Esophagus muscularis mucosa (tissue), 4 donors: ENCODE measurements around the gene UQCRC1. TPM values are rescaled to one million over a fixed set of nuclear protein-coding genes. Genes with fewer than 3 reads are reported as not detected.

Experiments used
- DNase-seq: peaks from one replicate; pipeline ENCODE4 v3.0.0-alpha.2; 2017; ENCODE audit errors: extremely low spot score
- H3K27ac ChIP-seq, 4 donors: fragments of 200-600 bp; sonication (generic); replicated peaks in 1 of 4; 1 replicate in 3 of 4; 2 replicates in 1 of 4; pipeline ENCODE4 v1.5.1; 2016 to 2019; ENCODE audit warnings: mild to moderate bottlenecking in 1 of 4
- H3K27me3 ChIP-seq, 4 donors: fragments of 200-600 bp; sonication (generic); one replicate each; pipeline versions ENCODE4 v1.5.1 to v1.6.0; 2016 to 2019
- H3K36me3 ChIP-seq, 4 donors: fragments of 200-600 bp; sonication (generic); one replicate each; pipeline ENCODE4 v1.5.1; 2016 to 2019
- H3K4me1 ChIP-seq, 4 donors: fragments of 200-600 bp; sonication (generic); one replicate each; pipeline ENCODE4 v1.5.1; 2016 to 2019
- H3K4me3 ChIP-seq, 4 donors: fragments of 200-600 bp; sonication (generic); 1 replicate in 2 of 4; 2 replicates in 2 of 4; pipeline ENCODE4 v1.5.1; 2016 to 2019; ENCODE audit warnings: mild to moderate bottlenecking in 4 of 4, moderate library complexity in 1 of 4
- H3K9me3 ChIP-seq, 4 donors: fragments of 200-600 bp; sonication (generic); 1 replicate in 3 of 4; 2 replicates in 1 of 4; pipeline ENCODE4 v1.5.1; 2016 to 2019
- CTCF ChIP-seq, 3 experiments: fragments of 200-600 bp in 2 of 3; fragments of 450-650 bp in 1 of 3; sonication (generic) in 2 of 3; IDR thresholded peaks; one replicate each; pipeline ENCODE4 v1.5.1; 2017 to 2019; ENCODE audit warnings: antibody characterized with exemption in 3 of 3, mild to moderate bottlenecking in 2 of 3, moderate library complexity in 1 of 3
- EP300 ChIP-seq: sonication (generic); formaldehyde crosslinking; IDR thresholded peaks from one replicate; pipeline ENCODE4 v1.6.1; 2017; ENCODE audit warnings: antibody characterized with exemption
- POLR2A ChIP-seq: fragments of 450-650 bp; IDR thresholded peaks from one replicate; pipeline ENCODE4 v1.6.1; 2017; ENCODE audit warnings: antibody characterized with exemption, moderate library complexity, mild to moderate bottlenecking, low read depth
- POLR2AphosphoS5 ChIP-seq, 2 donors: sonication (generic); formaldehyde crosslinking; IDR thresholded peaks; one replicate each; pipeline ENCODE4 v1.6.1; 2017; ENCODE audit warnings: antibody characterized with exemption in 2 of 2
- whole genome bisulfite sequencing: methylation state at CpG from one replicate; pipeline ENCODE4 v1.1.5; 2018; 5-methylcytosine and 5-hydroxymethylcytosine counted together
- intact Hi-C: fragments of 100-400 bp; cut with DNase I; formaldehyde crosslinking; loops from one replicate; pipeline ENCODE4 v1.15.1; 2023
- total RNA-seq, 4 donors: library from RNA; depleted of rRNA; stranded (reverse); fragments of >200 nt; gene quantifications; one replicate each; pipeline versions ENCODE4 v1.1.0 to v1.2.1, GENCODE V29; 2016

Gene UQCRC1
- total RNA-seq, 4 donors from 2014 or later, result 265 to 340 (median 295) TPM

- no peak for DNase-seq
- Histone ChIP-seq H3K36me3 (no peaks in the 10 kb centered on the region), H3K4me1 (peaks cover 22 to 38% (median 30%) of the 10 kb centered on the region in 4 donors), H3K4me3 (no peak overlapping the region), H3K27me3 (no peaks in the 10 kb centered on the region), H3K27ac (peak overlapping the region in 2 of 4 donors; percentile 46 to 52), H3K9me3 (no peaks in the 10 kb centered on the region)
- intact Hi-C loops, result no loop called here
- TF ChIP-seq POLR2AphosphoS5 (IDR thresholded peaks at IDR 0.05) (peak in 1 of 2 donors; percentile 6), EP300 (no peak)
- 50% methylated on average over 3 of the region's 10 CpGs for WGBS
Measured at GRCh38 chr3:48564022-48564421, 45.4 kb downstream of the UQCRC1 start.

GRCh38 chr3:48563382-48563918 is 46.0 kb downstream of the UQCRC1 start, which contains the start of gene UCN2:
Gene UCN2, minus strand, starts transcription at chr3:48563781. Its CDS starts 657 bp downstream, at chr3:48563124.
- WGBS, result 77% methylated on average over 4 of the region's 6 CpGs
- intact Hi-C loops, result no loop called here
- H3K4me1 ChIP-seq, result peaks cover 23 to 44% (median 35%) of the 10 kb centered on the region in 4 donors
- TF ChIP-seq CTCF (IDR thresholded peaks at IDR 0.05) (no peak), POLR2AphosphoS5 (IDR thresholded peaks at IDR 0.05) (no peak), POLR2A (no peak), EP300 (no peak)
- DNase-seq, result no peak
- H3K27ac ChIP-seq, result peak within 1 kb of the TSS in 2 of 4 donors; percentile 46 to 52
- H3K9me3 ChIP-seq, result no peaks in the 10 kb centered on the region
- no peaks in the 10 kb centered on the region for H3K27me3 ChIP-seq
- no peak within 1 kb of the TSS for H3K4me3 ChIP-seq
- no peaks in the 10 kb centered on the region for H3K36me3 ChIP-seq

GRCh38 chr3:48562367-48563095 is 46.9 kb downstream of the UQCRC1 start:
- H3K36me3 ChIP-seq, result no peaks in the 10 kb centered on the region
- H3K27ac ChIP-seq, result no peak overlapping the region
- TF ChIP-seq EP300 (no peak), POLR2A (no peak), POLR2AphosphoS5 (IDR thresholded peaks at IDR 0.05) (no peak), CTCF (IDR thresholded peaks at IDR 0.05) (no peak)
- no peaks in the 10 kb centered on the region for H3K9me3 ChIP-seq
- intact Hi-C loops, result no loop called here
- no peak for DNase-seq
- no peaks in the 10 kb centered on the region for H3K27me3 ChIP-seq
- H3K4me1 ChIP-seq, result peaks cover 31 to 53% (median 44%) of the 10 kb centered on the region in 4 donors
- no peak overlapping the region for H3K4me3 ChIP-seq
- WGBS, result 96% methylated on average over 7 of the region's 20 CpGs

- H3K4me1 ChIP-seq, result peaks cover 40 to 61% (median 54%) of the 10 kb centered on the region in 4 donors
- intact Hi-C loops, result no loop called here
Measured at GRCh38 chr3:48561045-48561736, 48.3 kb downstream of the UQCRC1 start.

More at GRCh38 chr3:48561045-48561736, 48.3 kb downstream of the UQCRC1 start:
- DNase-seq, result no peak
- 15% methylated on average over 8 of the region's 21 CpGs for WGBS
- peak overlapping the region; percentile 47 to 56 (median 51) for H3K4me3 ChIP-seq
- H3K27me3 ChIP-seq, result no peaks in the 10 kb centered on the region
- H3K27ac ChIP-seq, result peak overlapping the region; percentile 64 to 78 (median 74)
- TF ChIP-seq POLR2A (no peak), EP300 (no peak), POLR2AphosphoS5 (IDR thresholded peaks at IDR 0.05) (peak; percentile 4 to 38), CTCF (IDR thresholded peaks at IDR 0.05) (peak in 2 of 3 experiments; percentile 28 to 35)
- no peaks in the 10 kb centered on the region for H3K36me3 ChIP-seq
- no peaks in the 10 kb centered on the region for H3K9me3 ChIP-seq
